ENCODE measurements around the gene IGFBP6. TPM values are rescaled to one million over a fixed set of nuclear protein-coding genes. Genes with fewer than 3 reads are reported as not detected.

Gene IGFBP6
- total and polyA plus RNA-seq, 9 of the 15 experiments (the other 6 are each of a cell fraction or from before 2014, with no cell fraction given) = 0.15 to 1.4 (median 0.54) TPM

- TF ChIP-seq CXXC5 (CRISPR knock-in tag; IDR thresholded peaks at IDR 0.05) (0 out of 2 replicates have a peak, but pooled peaks have one; percentile 23), ETV5 (CRISPR knock-in tag; IDR thresholded peaks at IDR 0.05; ENCODE audit: low read depth) (no peak), STAT5B (CRISPR knock-in tag; IDR thresholded peaks at IDR 0.05) (no peak), NR3C1 (CRISPR knock-in tag; IDR thresholded peaks at IDR 0.05) (no peak), VEZF1 (CRISPR knock-in tag; IDR thresholded peaks at IDR 0.05) (peak; percentile 41), BACH1 (tag; IDR thresholded peaks at IDR 0.05) (no peak), ELF2 (CRISPR knock-in tag; IDR thresholded peaks at IDR 0.05) (no peak), ZBTB43 (CRISPR knock-in tag; IDR thresholded peaks at IDR 0.05) (no peak), KLF10 (CRISPR knock-in tag; IDR thresholded peaks at IDR 0.05) (no peak), ZBED1 (IDR thresholded peaks at IDR 0.05) (no peak), PPARD (CRISPR knock-in tag; IDR thresholded peaks at IDR 0.05) (no peak), SMARCE1 (IDR thresholded peaks at IDR 0.05) (0 out of 2 replicates have a peak, but pooled peaks have one; percentile 33), E2F3 (CRISPR knock-in tag; IDR thresholded peaks at IDR 0.05) (no peak), E2F8 (IDR thresholded peaks at IDR 0.05; ENCODE audit: low read depth, partially characterized antibody) (no peak), ARID2 (IDR thresholded peaks at IDR 0.05) (peak; percentile 74), CTBP1 (IDR thresholded peaks at IDR 0.05; ENCODE audit: borderline replicate concordance) (peak; percentile 38; the same call in 1 of the 2 replicates), ZNF75A (CRISPR knock-in tag; IDR thresholded peaks at IDR 0.05) (no peak), POLR2AphosphoS2 (IDR thresholded peaks at IDR 0.05; ENCODE audit: low read length) (no peak), SRSF1 (IDR thresholded peaks at IDR 0.05; ENCODE audit: low read depth, low read length) (no peak), HSF4 (CRISPR knock-in tag; IDR thresholded peaks at IDR 0.05; ENCODE audit: borderline replicate concordance) (no peak)
Measured at GRCh38 chr12:53065975-53066931, 31.2 kb upstream of the IGFBP6 start (continued).
